GM12865 (cell line): ENCODE results near the gene ARHGAP22.

Experiments
- DNase-seq: peaks from one replicate; pipeline ENCODE4 v3.0.0; 2010; ENCODE audit warnings: low read depth
- H3K4me3 ChIP-seq: 2 replicates; pipeline ENCODE4 v1.5.1; 2011; ENCODE audit warnings: mild to moderate bottlenecking, low read depth, low read length, control low read depth
- CTCF ChIP-seq: IDR thresholded peaks from 2 replicates; pipeline ENCODE4 v1.5.1; 2011; ENCODE audit warnings: low read length, control low read depth, low read depth, inconsistent platforms; ENCODE audit not compliant: insufficient read depth; ENCODE audit errors: missing control alignments

The ARHGAP22 gene

GRCh38 chr10:48439581-48440041 lies 165.3 kb downstream of the ARHGAP22 start:
- no peak overlapping the region for H3K4me3 ChIP-seq
- TF ChIP-seq CTCF, result no peak
- DNase-seq, result no peak

GRCh38 chr10:48439031-48439430 lies 165.8 kb downstream of the ARHGAP22 start:
- TF ChIP-seq CTCF, result no peak
- H3K4me3 ChIP-seq, result no peak overlapping the region
- DNase-seq, result no peak

GRCh38 chr10:48437546-48437945 lies 167.3 kb downstream of the ARHGAP22 start:
- H3K4me3 ChIP-seq, result no peak overlapping the region
- DNase-seq, result no peak
- no peak for TF ChIP-seq CTCF

- DNase-seq, result no peak
- no peak for TF ChIP-seq CTCF
These were observed 173.0 kb downstream of the ARHGAP22 start for GRCh38 chr10:48431871-48432270.

GRCh38 chr10:48430402-48430993 lies 174.4 kb downstream of the ARHGAP22 start:
- no peak overlapping the region for H3K4me3 ChIP-seq
- no peak for TF ChIP-seq CTCF
- DNase-seq, result no peak

More at GRCh38 chr10:48431871-48432270, 173.0 kb downstream of the ARHGAP22 start:
- no peak overlapping the region for H3K4me3 ChIP-seq

- H3K4me3 ChIP-seq, result no peak overlapping the region
- no peak for TF ChIP-seq CTCF
- no peak for DNase-seq
These were observed 175.6 kb downstream of the ARHGAP22 start for GRCh38 chr10:48429309-48429708.

GRCh38 chr10:48428896-48429295 lies 176.0 kb downstream of the ARHGAP22 start:
- no peak for DNase-seq
- no peak for TF ChIP-seq CTCF
- H3K4me3 ChIP-seq, result no peak overlapping the region
